Uterus (tissue), 4 donors: ENCODE results near the gene OR6C70. TPM values are rescaled to one million over a fixed set of nuclear protein-coding genes. Genes with fewer than 3 reads are reported as not detected.
"Not testable (repeated sequence)": the region's sequence is repeated elsewhere in the genome, so short reads cannot be mapped to it uniquely, and the experiment has no call there.

Experiments used
- DNase-seq, 2 donors: peaks; one replicate each; pipeline ENCODE4 v3.0.0-alpha.2; 2019 to 2020
- H3K27ac ChIP-seq, 2 donors: fragments of 200-600 bp; sonication (generic); 1 replicate in 1 of 2; 2 replicates in 1 of 2; pipeline ENCODE4 v1.5.1; 2016 to 2018
- H3K27me3 ChIP-seq, 2 donors: fragments of 200-600 bp; sonication (generic); one replicate each; pipeline ENCODE4 v1.5.1; 2018 to 2019; ENCODE audit warnings: control low read depth in 1 of 2
- H3K36me3 ChIP-seq, 2 donors: fragments of 200-600 bp; sonication (generic); one replicate each; pipeline ENCODE4 v1.5.1; 2019; ENCODE audit warnings: control low read depth in 1 of 2
- H3K4me1 ChIP-seq, 2 donors: fragments of 200-600 bp; sonication (generic); one replicate each; pipeline ENCODE4 v1.5.1; 2018 to 2019; ENCODE audit warnings: control low read depth in 1 of 2
- H3K4me3 ChIP-seq, 2 donors: fragments of 200-600 bp; sonication (generic); 1 replicate in 1 of 2; 2 replicates in 1 of 2; pipeline ENCODE4 v1.5.1; 2018 to 2019; ENCODE audit warnings: mild to moderate bottlenecking in 1 of 2
- H3K9me3 ChIP-seq, 2 donors: fragments of 200-600 bp; sonication (generic); one replicate each; pipeline ENCODE4 v1.5.1; 2019; ENCODE audit warnings: control low read depth in 1 of 2
- POLR2A ChIP-seq, 2 donors: fragments of 450-650 bp; IDR thresholded peaks; one replicate each; pipeline ENCODE4 v1.6.1; 2016; ENCODE audit warnings: antibody characterized with exemption in 2 of 2, mild to moderate bottlenecking in 1 of 2, moderate library complexity in 1 of 2
- intact Hi-C: fragments of 100-400 bp; cut with DNase I; formaldehyde crosslinking; loops from one replicate; pipeline ENCODE4 v1.15.1; 2023; ENCODE audit warnings: low total_unique reads
- total RNA-seq, 4 donors: library from RNA; depleted of rRNA in 3 of 4; stranded (reverse); fragments of >200 nt in 3 of 4; gene quantifications; one replicate each; pipeline versions ENCODE4 v1.1.0 to v1.2.4, GENCODE V29; 2014 to 2023
- TF ChIP-seq, protein P1 (sequence below), 4 experiments: fragments of 200-600 bp in 2 of 4; fragments of 450-650 bp in 2 of 4; sonication (generic) in 2 of 4; IDR thresholded peaks; one replicate each; pipeline ENCODE4 v1.5.1; 2016 to 2019; ENCODE audit warnings: antibody characterized with exemption in 4 of 4, mild to moderate bottlenecking in 2 of 4, moderate library complexity in 1 of 4
- donor health status: DM: yes; HTN: yes; CAD: no.

The OR6C70 gene
- total RNA-seq, 4 donors from 2014 or later, result not detected

- TF ChIP-seq POLR2A (IDR thresholded peaks at IDR 0.05), result no peak
- TF ChIP-seq, protein P1, sequence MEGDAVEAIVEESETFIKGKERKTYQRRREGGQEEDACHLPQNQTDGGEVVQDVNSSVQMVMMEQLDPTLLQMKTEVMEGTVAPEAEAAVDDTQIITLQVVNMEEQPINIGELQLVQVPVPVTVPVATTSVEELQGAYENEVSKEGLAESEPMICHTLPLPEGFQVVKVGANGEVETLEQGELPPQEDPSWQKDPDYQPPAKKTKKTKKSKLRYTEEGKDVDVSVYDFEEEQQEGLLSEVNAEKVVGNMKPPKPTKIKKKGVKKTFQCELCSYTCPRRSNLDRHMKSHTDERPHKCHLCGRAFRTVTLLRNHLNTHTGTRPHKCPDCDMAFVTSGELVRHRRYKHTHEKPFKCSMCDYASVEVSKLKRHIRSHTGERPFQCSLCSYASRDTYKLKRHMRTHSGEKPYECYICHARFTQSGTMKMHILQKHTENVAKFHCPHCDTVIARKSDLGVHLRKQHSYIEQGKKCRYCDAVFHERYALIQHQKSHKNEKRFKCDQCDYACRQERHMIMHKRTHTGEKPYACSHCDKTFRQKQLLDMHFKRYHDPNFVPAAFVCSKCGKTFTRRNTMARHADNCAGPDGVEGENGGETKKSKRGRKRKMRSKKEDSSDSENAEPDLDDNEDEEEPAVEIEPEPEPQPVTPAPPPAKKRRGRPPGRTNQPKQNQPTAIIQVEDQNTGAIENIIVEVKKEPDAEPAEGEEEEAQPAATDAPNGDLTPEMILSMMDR (IDR thresholded peaks at IDR 0.05), result no peak
- Histone ChIP-seq H3K27me3 (no peaks in the 10 kb centered on the region), H3K9me3 (no peaks in the 10 kb centered on the region), H3K4me3 (no peak overlapping the region), H3K36me3 (no peaks in the 10 kb centered on the region), H3K4me1 (no peaks in the 10 kb centered on the region), H3K27ac (no peak overlapping the region)
- intact Hi-C loops, result no loop called here
- no peak for DNase-seq
These were observed 647 bp downstream of the OR6C70 start for GRCh38 chr12:55469291-55469690.

DNA sequence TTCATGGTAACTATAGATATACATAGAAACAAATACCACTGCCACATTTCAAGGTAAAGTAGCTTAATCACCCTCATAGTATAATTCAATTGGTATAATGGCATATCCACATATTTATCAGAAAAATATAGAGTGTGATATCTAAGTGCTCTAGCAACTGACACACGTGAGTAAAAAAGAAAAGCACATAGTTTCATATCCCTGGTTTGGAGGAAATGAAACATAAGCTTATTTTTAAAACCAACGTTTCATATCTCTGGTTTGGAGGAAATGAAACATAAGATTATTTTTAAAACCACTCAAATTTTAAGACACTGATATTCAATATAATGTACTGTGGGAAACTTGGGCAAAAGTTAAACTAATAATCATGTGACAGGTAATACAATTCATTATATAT lies 2.1 kb downstream of the OR6C70 start:
- Histone ChIP-seq H3K4me1 (no peaks in the 10 kb centered on the region), H3K4me3 (no peak overlapping the region), H3K27me3 (no peaks in the 10 kb centered on the region), H3K36me3 (no peaks in the 10 kb centered on the region), H3K27ac (no peak overlapping the region), H3K9me3 (no peaks in the 10 kb centered on the region)
- TF ChIP-seq POLR2A (IDR thresholded peaks at IDR 0.05), result no peak
- TF ChIP-seq, protein P1 (IDR thresholded peaks at IDR 0.05), result no peak
- intact Hi-C loops, result no loop called here
- DNase-seq, result no peak

DNA sequence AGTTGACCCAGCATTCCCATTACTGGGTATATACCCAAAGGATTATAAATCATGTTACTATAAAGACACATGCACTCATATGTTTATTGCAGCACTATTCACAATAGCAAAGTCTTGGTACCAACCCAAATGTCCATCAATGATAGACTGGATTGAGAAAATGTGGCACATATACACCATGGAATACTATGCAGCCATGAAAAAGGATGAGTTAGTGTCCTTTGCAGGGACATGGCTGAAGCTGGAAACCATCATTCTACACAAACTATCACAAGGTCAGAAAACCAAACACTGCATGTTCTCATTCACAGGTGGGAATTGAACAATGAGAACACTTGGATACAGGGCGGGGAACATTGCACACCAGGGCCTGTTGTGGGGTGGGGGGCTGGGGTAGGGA lies 5.0 kb downstream of the OR6C70 start:
- H3K4me3 ChIP-seq, H3K9me3 ChIP-seq, intact Hi-C loops, H3K27me3 ChIP-seq, H3K36me3 ChIP-seq, H3K27ac ChIP-seq, H3K4me1 ChIP-seq, DNase-seq: not testable (repeated sequence)

GRCh38 chr12:55448825-55449224 lies 21.1 kb downstream of the OR6C70 start:
- DNase-seq, result no peak
- Histone ChIP-seq H3K27me3 (no peaks in the 10 kb centered on the region), H3K4me1 (no peaks in the 10 kb centered on the region), H3K4me3 (no peak overlapping the region), H3K27ac (no peak overlapping the region), H3K36me3 (no peaks in the 10 kb centered on the region), H3K9me3 (no peaks in the 10 kb centered on the region)
- TF ChIP-seq POLR2A (IDR thresholded peaks at IDR 0.05), result no peak
- TF ChIP-seq, protein P1 (IDR thresholded peaks at IDR 0.05), result no peak
- intact Hi-C loops, result no loop called here

DNA sequence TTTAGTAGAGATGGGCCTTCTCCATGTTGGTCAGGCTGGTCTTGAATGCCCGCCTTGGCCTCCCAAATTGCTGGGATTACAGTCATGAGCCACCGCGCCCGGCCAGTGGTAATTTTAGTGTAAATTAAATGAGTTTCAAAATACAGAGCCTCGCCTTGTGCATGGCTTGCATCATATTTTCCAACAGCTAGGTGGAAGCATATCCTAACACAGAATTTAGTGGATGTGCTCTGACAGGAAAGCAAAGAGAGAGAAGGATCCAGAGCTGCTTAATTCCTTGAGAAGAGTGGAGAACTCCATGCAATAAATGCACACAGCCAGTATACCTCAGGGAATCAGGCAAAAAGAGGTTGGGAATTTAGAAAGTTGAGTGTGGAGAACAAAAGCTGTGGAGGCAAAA lies 23.6 kb downstream of the OR6C70 start:
- H3K9me3 ChIP-seq, result no peaks in the 10 kb centered on the region
- intact Hi-C loops, result no loop called here
- H3K4me3 ChIP-seq, result no peak overlapping the region
- no peak overlapping the region for H3K27ac ChIP-seq
- no peak for DNase-seq
- H3K4me1 ChIP-seq, result no peaks in the 10 kb centered on the region
- H3K36me3 ChIP-seq, result no peaks in the 10 kb centered on the region
- TF ChIP-seq, protein P1 (IDR thresholded peaks at IDR 0.05), result no peak
- TF ChIP-seq POLR2A (IDR thresholded peaks at IDR 0.05), result no peak
- H3K27me3 ChIP-seq, result no peaks in the 10 kb centered on the region

DNA sequence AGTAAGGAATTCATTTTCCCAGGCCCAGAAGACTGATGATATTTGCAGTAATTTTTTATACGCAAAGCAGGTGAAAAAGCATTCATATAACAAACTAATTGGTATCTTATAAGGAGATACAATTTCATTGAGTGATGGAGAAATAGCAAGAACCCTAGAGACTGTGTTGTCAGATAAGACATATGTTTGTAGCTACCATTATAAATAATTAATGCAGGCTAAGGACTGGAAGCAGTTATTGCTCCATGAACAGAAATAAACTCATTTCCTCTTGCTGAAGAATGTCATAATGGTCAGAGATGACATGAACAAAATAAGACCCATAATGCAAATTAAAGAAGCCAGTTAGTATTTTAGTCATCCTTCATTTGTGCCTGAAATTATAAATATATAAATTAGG lies 24.6 kb downstream of the OR6C70 start:
- no peak for TF ChIP-seq POLR2A (IDR thresholded peaks at IDR 0.05)
- TF ChIP-seq, protein P1 (IDR thresholded peaks at IDR 0.05), result no peak
- no peaks in the 10 kb centered on the region for H3K9me3 ChIP-seq
- no peaks in the 10 kb centered on the region for H3K4me1 ChIP-seq
- H3K4me3 ChIP-seq, result no peak overlapping the region
- intact Hi-C loops, result no loop called here
- no peaks in the 10 kb centered on the region for H3K36me3 ChIP-seq
- DNase-seq, result no peak
- H3K27me3 ChIP-seq, result no peaks in the 10 kb centered on the region
- no peak overlapping the region for H3K27ac ChIP-seq
